Breast epithelium (tissue), 4 donors: ENCODE results near the gene SPTBN5. TPM values are rescaled to one million over a fixed set of nuclear protein-coding genes. Genes with fewer than 3 reads are reported as not detected.

Experiments used
- DNase-seq, 2 donors: peaks; one replicate each; pipeline ENCODE4 v3.0.0-alpha.2; 2019; ENCODE audit warnings: low spot score in 2 of 2
- H3K27ac ChIP-seq, 2 donors: fragments of 200-600 bp; sonication (generic) in 1 of 2; one replicate each; pipeline ENCODE4 v1.5.1; 2016 to 2019; ENCODE audit warnings: mild to moderate bottlenecking in 1 of 2
- H3K27me3 ChIP-seq, 2 donors: fragments of 200-600 bp; sonication (generic) in 1 of 2; one replicate each; pipeline versions ENCODE4 v1.5.1 to v1.6.0; 2017 to 2019; ENCODE audit warnings: control low read depth in 1 of 2, mild to moderate bottlenecking in 1 of 2
- H3K36me3 ChIP-seq: fragments of 200-600 bp; one replicate; pipeline ENCODE4 v1.5.1; 2019
- H3K4me1 ChIP-seq, 2 donors: fragments of 200-600 bp; sonication (generic); one replicate each; pipeline ENCODE4 v1.5.1; 2016 to 2019; ENCODE audit warnings: control low read depth in 1 of 2
- H3K4me3 ChIP-seq, 3 donors: fragments of 200-600 bp; sonication (generic); 1 replicate in 2 of 3; 2 replicates in 1 of 3; pipeline ENCODE4 v1.5.1; 2016 to 2019; ENCODE audit warnings: mild to moderate bottlenecking in 3 of 3, moderate library complexity in 2 of 3
- H3K9me3 ChIP-seq, 2 donors: fragments of 200-600 bp; sonication (generic) in 1 of 2; one replicate each; pipeline ENCODE4 v1.5.1; 2016 to 2019; ENCODE audit warnings: control low read depth in 1 of 2
- POLR2A ChIP-seq: fragments of 450-650 bp; IDR thresholded peaks from one replicate; pipeline ENCODE4 v1.6.1; 2016; ENCODE audit warnings: antibody characterized with exemption, mild to moderate bottlenecking, moderate library complexity
- POLR2AphosphoS5 ChIP-seq, 3 donors: sonication (generic); formaldehyde crosslinking; IDR thresholded peaks; one replicate each; pipeline ENCODE4 v1.6.1; 2017; ENCODE audit warnings: antibody characterized with exemption in 3 of 3
- intact Hi-C: fragments of 100-400 bp; cut with DNase I; formaldehyde crosslinking; loops from one replicate; pipeline ENCODE4 v1.15.1; 2023; ENCODE audit warnings: low total_unique reads
- total RNA-seq, 3 donors: library from RNA; depleted of rRNA; stranded (reverse); fragments of >200 nt; gene quantifications; one replicate each; pipeline ENCODE4 v1.1.0, GENCODE V29; 2016
- TF ChIP-seq, protein P1 (sequence below), 3 donors: fragments of 450-650 bp; IDR thresholded peaks; one replicate each; pipeline ENCODE4 v1.5.1; 2016 to 2017; ENCODE audit warnings: antibody characterized with exemption in 3 of 3, mild to moderate bottlenecking in 3 of 3, moderate library complexity in 3 of 3

Gene SPTBN5
- total RNA-seq, 3 donors from 2014 or later, result 0.16 to 2.3 (median 2.0) TPM

DNA sequence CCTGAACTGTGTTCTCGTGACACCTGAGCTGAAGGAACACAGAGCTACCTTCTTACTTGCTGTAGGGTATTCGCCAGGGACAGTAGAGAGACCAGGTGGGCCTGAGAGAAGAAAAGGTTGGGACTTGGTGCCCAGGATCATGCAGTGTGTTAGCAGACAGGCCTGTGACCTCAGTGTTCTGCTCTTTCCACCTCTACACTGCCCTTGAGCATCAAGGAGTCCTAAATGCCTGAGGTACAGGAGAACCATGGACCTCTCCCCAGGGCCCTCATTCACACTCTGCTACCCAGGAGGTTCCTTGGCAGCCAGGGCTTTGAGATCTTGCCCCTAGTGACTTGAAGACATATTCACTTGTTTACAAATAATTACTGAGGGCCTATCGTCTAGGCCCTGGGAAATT is 88.1 kb downstream of the SPTBN5 start:
- peak overlapping the region; percentile 84 to 91 for H3K27ac ChIP-seq
- intact Hi-C loops, result no loop called here
- H3K4me1 ChIP-seq, result peaks cover 3 to 7% of the 10 kb centered on the region in 2 donors
- no peak for TF ChIP-seq POLR2AphosphoS5 (IDR thresholded peaks at IDR 0.05)
- H3K9me3 ChIP-seq, result no peaks in the 10 kb centered on the region
- no peak overlapping the region for H3K4me3 ChIP-seq
- H3K36me3 ChIP-seq, result no peaks in the 10 kb centered on the region
- no peaks in the 10 kb centered on the region for H3K27me3 ChIP-seq
- DNase-seq, result no peak

- H3K9me3 ChIP-seq, result no peaks in the 10 kb centered on the region
- peak in 1 of 2 donors; percentile 72 for DNase-seq
- H3K4me1 ChIP-seq, result peaks cover 3 to 7% of the 10 kb centered on the region in 2 donors
- TF ChIP-seq POLR2AphosphoS5 (IDR thresholded peaks at IDR 0.05), result no peak
- TF ChIP-seq, protein P1, sequence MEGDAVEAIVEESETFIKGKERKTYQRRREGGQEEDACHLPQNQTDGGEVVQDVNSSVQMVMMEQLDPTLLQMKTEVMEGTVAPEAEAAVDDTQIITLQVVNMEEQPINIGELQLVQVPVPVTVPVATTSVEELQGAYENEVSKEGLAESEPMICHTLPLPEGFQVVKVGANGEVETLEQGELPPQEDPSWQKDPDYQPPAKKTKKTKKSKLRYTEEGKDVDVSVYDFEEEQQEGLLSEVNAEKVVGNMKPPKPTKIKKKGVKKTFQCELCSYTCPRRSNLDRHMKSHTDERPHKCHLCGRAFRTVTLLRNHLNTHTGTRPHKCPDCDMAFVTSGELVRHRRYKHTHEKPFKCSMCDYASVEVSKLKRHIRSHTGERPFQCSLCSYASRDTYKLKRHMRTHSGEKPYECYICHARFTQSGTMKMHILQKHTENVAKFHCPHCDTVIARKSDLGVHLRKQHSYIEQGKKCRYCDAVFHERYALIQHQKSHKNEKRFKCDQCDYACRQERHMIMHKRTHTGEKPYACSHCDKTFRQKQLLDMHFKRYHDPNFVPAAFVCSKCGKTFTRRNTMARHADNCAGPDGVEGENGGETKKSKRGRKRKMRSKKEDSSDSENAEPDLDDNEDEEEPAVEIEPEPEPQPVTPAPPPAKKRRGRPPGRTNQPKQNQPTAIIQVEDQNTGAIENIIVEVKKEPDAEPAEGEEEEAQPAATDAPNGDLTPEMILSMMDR (IDR thresholded peaks at IDR 0.05), result no peak
- TF ChIP-seq POLR2A, result no peak
- H3K4me3 ChIP-seq, result no peak overlapping the region
- H3K27ac ChIP-seq, result peak overlapping the region; percentile 84 to 91
- no peaks in the 10 kb centered on the region for H3K27me3 ChIP-seq
- no peaks in the 10 kb centered on the region for H3K36me3 ChIP-seq
- intact Hi-C loops, result no loop called here
Observed at GRCh38 chr15:41804916-41805666, 88.8 kb downstream of the SPTBN5 start.

DNA sequence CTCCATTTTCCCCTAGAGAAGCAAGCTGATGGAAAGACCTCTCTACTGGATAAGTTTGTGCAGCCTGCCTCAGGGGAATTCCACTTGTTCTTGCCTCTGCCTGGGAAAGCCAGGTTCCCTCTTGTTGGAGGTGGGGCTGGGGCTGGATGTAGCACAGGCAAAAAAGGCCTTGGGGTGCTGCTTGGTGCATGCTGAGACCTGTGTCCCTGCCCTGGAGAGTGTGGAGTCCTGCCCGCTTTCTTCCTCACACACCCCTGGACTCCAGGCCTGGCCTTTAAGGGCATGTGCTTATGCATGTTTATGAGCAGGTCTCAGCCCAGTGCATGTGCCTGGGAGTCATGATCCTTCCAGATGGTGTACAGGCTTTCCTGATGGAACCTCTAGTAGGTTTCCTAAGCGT is 89.5 kb downstream of the SPTBN5 start:
- Histone ChIP-seq H3K27ac (peak overlapping the region; percentile 84 to 91), H3K4me3 (no peak overlapping the region)

GRCh38 chr15:41801850-41802455 is 91.9 kb downstream of the SPTBN5 start:
- intact Hi-C loops, result no loop called here
- DNase-seq, result no peak
- H3K27ac ChIP-seq, result no peak overlapping the region

More for the DNA sequence above, 89.5 kb downstream of the SPTBN5 start:
- peak in 1 of 2 donors; percentile 89 for DNase-seq
- intact Hi-C loops, result no loop called here
- H3K27me3 ChIP-seq, result no peaks in the 10 kb centered on the region
- peaks cover 3 to 7% of the 10 kb centered on the region in 2 donors for H3K4me1 ChIP-seq
- TF ChIP-seq POLR2AphosphoS5 (IDR thresholded peaks at IDR 0.05), result no peak
- TF ChIP-seq, protein P1 (IDR thresholded peaks at IDR 0.05), result no peak
- no peak for TF ChIP-seq POLR2A
- no peaks in the 10 kb centered on the region for H3K36me3 ChIP-seq
- no peaks in the 10 kb centered on the region for H3K9me3 ChIP-seq

GRCh38 chr15:41801185-41801584 is 92.7 kb downstream of the SPTBN5 start:
- Histone ChIP-seq H3K27ac (no peak overlapping the region), H3K9me3 (no peaks in the 10 kb centered on the region), H3K27me3 (no peaks in the 10 kb centered on the region), H3K4me3 (no peak overlapping the region), H3K36me3 (no peaks in the 10 kb centered on the region), H3K4me1 (peaks cover 3 to 12% of the 10 kb centered on the region in 2 donors)
- no peak for DNase-seq
- TF ChIP-seq POLR2A (no peak), POLR2AphosphoS5 (IDR thresholded peaks at IDR 0.05) (no peak)
- TF ChIP-seq, protein P1 (IDR thresholded peaks at IDR 0.05), result no peak
- intact Hi-C loops, result no loop called here

More at GRCh38 chr15:41801850-41802455, 91.9 kb downstream of the SPTBN5 start:
- H3K4me1 ChIP-seq, result peaks cover 3 to 8% of the 10 kb centered on the region in 2 donors
- TF ChIP-seq, protein P1 (IDR thresholded peaks at IDR 0.05), result no peak
- TF ChIP-seq POLR2A (no peak), POLR2AphosphoS5 (IDR thresholded peaks at IDR 0.05) (no peak)
- H3K9me3 ChIP-seq, result no peaks in the 10 kb centered on the region
- no peaks in the 10 kb centered on the region for H3K36me3 ChIP-seq
- no peaks in the 10 kb centered on the region for H3K27me3 ChIP-seq
- no peak overlapping the region for H3K4me3 ChIP-seq
